Neutrophil (primary cell): ENCODE results near the gene FBXW7.
A peak's percentile ranks its signal among the peaks of the same experiment; 100 is the strongest.

Source experiments
- H3K27ac ChIP-seq: fragments of 200-600 bp; sonication (generic); 2 replicates; pipeline ENCODE4 v1.5.1; 2016; ENCODE audit warnings: mild to moderate bottlenecking, moderate library complexity
- H3K27me3 ChIP-seq: fragments of 200-600 bp; sonication (generic); 2 replicates; pipeline ENCODE4 v1.6.0; 2016; ENCODE audit warnings: mild to moderate bottlenecking
- H3K36me3 ChIP-seq: fragments of 200-600 bp; sonication (generic); 2 replicates; pipeline ENCODE4 v1.5.1; 2017
- H3K4me1 ChIP-seq, 2 experiments: fragments of 200-600 bp in 1 of 2; sonication (generic) in 1 of 2; 1 replicate in 1 of 2; 2 replicates in 1 of 2; pipeline versions ENCODE4 v1.5.1 to v1.6.1; 2013 to 2016; ENCODE audit warnings: low read depth in 1 of 2, low read length in 1 of 2, mild to moderate bottlenecking in 1 of 2, moderate library complexity in 1 of 2; ENCODE audit not compliant: control insufficient read depth in 1 of 2, insufficient read depth in 1 of 2
- H3K4me3 ChIP-seq, 2 experiments: fragments of 200-600 bp in 1 of 2; sonication (generic) in 1 of 2; 1 replicate in 1 of 2; 2 replicates in 1 of 2; pipeline ENCODE4 v1.5.1; 2013 to 2016; ENCODE audit warnings: low read depth in 1 of 2, low read length in 1 of 2, mild to moderate bottlenecking in 1 of 2, moderate library complexity in 1 of 2
- H3K9me3 ChIP-seq: fragments of 200-600 bp; sonication (generic); 2 replicates; pipeline ENCODE4 v1.5.1; 2016
- CTCF ChIP-seq: fragments of 200-600 bp; sonication (generic); IDR thresholded peaks from 2 replicates; pipeline ENCODE4 v1.5.1; 2016; ENCODE audit warnings: antibody characterized with exemption

The FBXW7 gene

GRCh38 chr4:152501846-152502536 is 33.9 kb downstream of the FBXW7 start:
- Histone ChIP-seq H3K27ac (no peak overlapping the region), H3K4me1 (peaks cover 0 to 3% of the 10 kb centered on the region in 2 experiments), H3K27me3 (no peaks in the 10 kb centered on the region), H3K9me3 (no peaks in the 10 kb centered on the region), H3K4me3 (no peak overlapping the region), H3K36me3 (no peaks in the 10 kb centered on the region)
- no peak for TF ChIP-seq CTCF

DNA sequence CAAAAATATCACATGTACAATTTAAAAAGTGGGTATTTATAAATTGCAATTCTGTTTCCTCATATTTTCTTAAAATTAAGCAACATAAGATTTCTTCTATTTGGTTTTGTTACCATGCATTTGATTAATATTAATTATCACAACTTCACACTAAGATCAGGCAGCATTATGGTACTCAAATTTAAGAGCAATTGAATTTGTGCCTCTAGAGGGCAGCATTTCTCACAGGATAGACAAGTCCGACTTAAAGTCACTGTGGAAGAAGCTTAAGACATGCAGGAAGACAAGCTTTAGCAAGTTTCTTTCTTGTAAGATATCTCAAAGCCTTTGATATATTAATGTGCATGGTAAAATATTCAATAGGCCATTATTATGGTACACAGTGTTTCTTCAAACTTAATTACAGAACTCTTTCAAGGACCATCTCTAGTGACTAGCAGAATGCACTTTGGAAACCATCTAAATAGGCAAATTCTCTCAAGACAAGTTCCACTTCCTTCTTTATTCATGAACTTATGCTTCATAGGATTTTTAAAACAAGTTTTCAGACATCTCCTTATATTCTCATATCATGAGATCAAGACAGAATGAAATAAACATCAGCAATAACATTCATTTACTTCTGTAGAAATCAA is 35.0 kb downstream of the FBXW7 start:
- peak; percentile 72 for TF ChIP-seq CTCF
- H3K9me3 ChIP-seq, result no peaks in the 10 kb centered on the region

GRCh38 chr4:152500275-152500674 is 35.6 kb downstream of the FBXW7 start:
- Histone ChIP-seq H3K27me3 (no peaks in the 10 kb centered on the region), H3K36me3 (no peaks in the 10 kb centered on the region), H3K9me3 (no peaks in the 10 kb centered on the region), H3K27ac (no peak overlapping the region), H3K4me1 (peaks cover 0 to 3% of the 10 kb centered on the region in 2 experiments), H3K4me3 (no peak overlapping the region)
- TF ChIP-seq CTCF, result no peak

More for the DNA sequence above, 35.0 kb downstream of the FBXW7 start:
- Histone ChIP-seq H3K27ac (peak overlapping the region; percentile 2), H3K4me1 (peaks cover 0 to 3% of the 10 kb centered on the region in 2 experiments), H3K4me3 (no peak overlapping the region), H3K36me3 (no peaks in the 10 kb centered on the region), H3K27me3 (no peaks in the 10 kb centered on the region)

DNA sequence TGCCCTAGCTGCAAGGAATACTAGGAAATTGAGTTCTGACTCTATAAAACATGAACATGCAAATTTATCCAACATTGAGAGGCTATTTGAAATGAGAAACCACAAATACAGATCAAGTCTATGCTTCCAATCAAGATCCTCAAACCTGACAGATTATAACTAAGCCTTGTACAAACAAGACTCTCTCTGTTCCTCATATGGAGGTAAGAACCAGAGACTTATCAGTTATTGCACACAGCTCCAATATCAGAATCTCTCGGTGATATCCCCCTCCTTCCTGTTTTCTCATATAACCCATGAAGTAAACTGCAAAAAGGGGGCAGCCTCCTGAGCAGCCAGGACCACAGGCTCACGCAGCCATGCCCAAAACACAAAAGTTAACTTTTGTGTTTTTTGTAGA is 36.5 kb downstream of the FBXW7 start:
- Histone ChIP-seq H3K4me3 (no peak overlapping the region), H3K4me1 (peaks cover 0 to 3% of the 10 kb centered on the region in 2 experiments), H3K27ac (no peak overlapping the region), H3K27me3 (no peaks in the 10 kb centered on the region), H3K36me3 (no peaks in the 10 kb centered on the region), H3K9me3 (no peaks in the 10 kb centered on the region)
- TF ChIP-seq CTCF, result no peak

DNA sequence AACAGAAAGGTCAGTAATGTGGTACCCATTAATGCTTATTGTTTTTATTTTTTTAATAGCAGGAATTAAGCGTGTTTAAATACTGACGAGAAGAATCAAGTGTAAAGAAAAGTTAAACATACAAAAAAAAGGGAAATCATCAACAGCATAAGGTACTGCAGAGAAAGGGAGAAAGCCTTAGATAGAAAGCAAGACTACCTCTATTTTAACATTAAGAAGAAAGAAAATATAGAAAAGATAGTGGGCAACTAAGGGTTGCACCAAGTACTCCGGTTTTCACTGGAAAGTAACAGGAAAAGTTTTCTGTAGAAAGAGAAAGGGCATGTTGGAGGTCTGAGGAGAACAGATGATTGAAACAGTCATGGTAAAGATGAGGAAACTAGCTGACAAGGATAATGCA is 41.9 kb downstream of the FBXW7 start:
- H3K4me3 ChIP-seq, result no peak overlapping the region
- H3K27me3 ChIP-seq, result no peaks in the 10 kb centered on the region
- no peaks in the 10 kb centered on the region for H3K9me3 ChIP-seq
- H3K27ac ChIP-seq, result no peak overlapping the region
- H3K36me3 ChIP-seq, result no peaks in the 10 kb centered on the region
- H3K4me1 ChIP-seq, result peaks cover 8 to 19% of the 10 kb centered on the region in 2 experiments
- no peak for TF ChIP-seq CTCF
